ENCODE results near the gene TSPAN18.

The TSPAN18 gene

DNA sequence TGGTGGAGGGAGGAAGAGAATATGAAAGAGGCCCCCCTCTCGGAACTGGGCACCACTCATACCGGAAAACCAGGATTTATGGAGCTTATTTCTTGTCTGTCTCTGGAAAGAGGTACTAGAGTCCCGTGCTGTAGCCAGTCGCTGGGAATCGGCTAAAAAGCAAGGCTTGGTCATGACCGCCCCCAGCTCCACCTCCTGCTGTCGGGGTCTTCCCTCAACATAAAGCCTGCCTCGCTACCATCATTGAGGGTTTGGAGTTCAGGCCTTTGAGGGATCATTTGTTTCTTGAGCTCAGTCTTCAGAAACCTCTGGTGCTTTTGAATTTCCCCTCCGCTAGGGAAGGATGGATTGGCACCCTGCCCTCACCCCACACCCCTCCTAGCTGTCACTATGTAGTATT is 97.1 kb downstream of the TSPAN18 start:
- Mint-ChIP-seq H3K4me1 (ENCODE audit: low read depth) (no peaks in the 10 kb centered on the region), H3K27ac (no peak overlapping the region), H3K4me3 (no peak overlapping the region), H3K27me3 (ENCODE audit: low read depth) (no peaks in the 10 kb centered on the region), H3K36me3 (ENCODE audit: low read depth) (no peaks in the 10 kb centered on the region), H3K9me3 (no peaks in the 10 kb centered on the region)
- no peak for DNase-seq (ENCODE audit: low spot score)

DNA sequence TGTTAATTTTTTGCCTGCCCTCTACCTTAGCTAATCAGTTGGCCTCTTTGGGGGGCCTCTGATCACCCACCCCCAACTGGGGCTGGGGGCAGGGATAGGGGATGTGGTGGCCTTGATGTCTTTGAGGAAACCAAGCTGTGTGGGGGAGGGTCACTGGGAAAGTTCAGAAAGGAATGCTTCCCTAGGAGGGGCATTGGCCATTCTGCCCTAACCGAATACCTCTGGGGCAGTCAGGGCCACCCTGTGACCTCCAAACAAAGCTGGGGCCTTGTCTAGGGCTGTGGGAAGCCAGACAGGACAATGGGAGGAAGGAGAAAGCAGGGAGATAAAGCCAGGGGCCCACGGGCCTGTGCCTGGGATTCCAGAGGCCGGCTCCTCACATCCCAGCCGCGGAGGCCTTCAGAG is 97.5 kb downstream of the TSPAN18 start:
- H3K27ac Mint-ChIP-seq: no peak overlapping the region

DNA sequence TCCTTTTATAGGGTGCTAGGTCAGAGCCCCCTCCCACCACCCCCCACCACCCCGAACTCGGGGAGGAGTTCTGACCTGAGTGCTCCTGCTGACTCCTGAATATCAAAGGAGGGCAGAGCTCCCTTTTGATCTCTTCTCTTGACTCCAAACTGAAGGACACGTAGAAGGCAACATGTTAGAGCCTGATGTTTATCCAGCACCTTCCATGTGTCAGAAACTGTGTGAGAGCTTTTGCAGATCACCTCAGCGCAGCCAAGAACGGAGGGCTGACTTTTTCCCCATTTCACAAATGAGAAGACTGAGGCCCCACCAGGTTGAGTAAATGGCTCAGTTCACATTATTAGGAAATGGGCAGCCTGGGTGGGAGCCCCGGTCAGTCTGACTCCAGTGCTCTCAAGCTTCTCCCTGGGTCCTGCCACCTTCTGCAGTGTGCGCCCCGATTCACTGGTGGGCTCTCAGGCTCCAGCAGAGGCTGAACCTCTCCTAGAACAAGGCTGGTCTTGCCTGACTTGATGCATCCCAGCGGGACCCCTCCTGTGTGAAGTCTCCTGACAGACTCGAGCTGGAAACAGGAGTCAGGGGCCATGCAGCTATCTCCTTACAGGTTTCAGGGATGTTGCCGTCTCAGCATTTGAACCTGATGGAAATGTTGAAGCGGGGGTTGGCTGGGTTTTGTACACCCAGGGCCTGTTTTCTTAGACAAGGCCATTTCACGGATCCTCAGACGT is 98.5 kb downstream of the TSPAN18 start:
- Mint-ChIP-seq H3K9me3 (no peaks in the 10 kb centered on the region), H3K36me3 (ENCODE audit: low read depth) (no peaks in the 10 kb centered on the region), H3K27ac (no peak overlapping the region), H3K4me3 (no peak overlapping the region), H3K27me3 (ENCODE audit: low read depth) (no peaks in the 10 kb centered on the region), H3K4me1 (ENCODE audit: low read depth) (no peaks in the 10 kb centered on the region)
- DNase-seq (ENCODE audit: low spot score): no peak

More for the DNA sequence above, 97.5 kb downstream of the TSPAN18 start:
- Mint-ChIP-seq H3K9me3 (no peaks in the 10 kb centered on the region), H3K27me3 (ENCODE audit: low read depth) (no peaks in the 10 kb centered on the region), H3K4me3 (no peak overlapping the region), H3K4me1 (ENCODE audit: low read depth) (no peaks in the 10 kb centered on the region), H3K36me3 (ENCODE audit: low read depth) (no peaks in the 10 kb centered on the region)
- no peak for DNase-seq (ENCODE audit: low spot score)

DNA sequence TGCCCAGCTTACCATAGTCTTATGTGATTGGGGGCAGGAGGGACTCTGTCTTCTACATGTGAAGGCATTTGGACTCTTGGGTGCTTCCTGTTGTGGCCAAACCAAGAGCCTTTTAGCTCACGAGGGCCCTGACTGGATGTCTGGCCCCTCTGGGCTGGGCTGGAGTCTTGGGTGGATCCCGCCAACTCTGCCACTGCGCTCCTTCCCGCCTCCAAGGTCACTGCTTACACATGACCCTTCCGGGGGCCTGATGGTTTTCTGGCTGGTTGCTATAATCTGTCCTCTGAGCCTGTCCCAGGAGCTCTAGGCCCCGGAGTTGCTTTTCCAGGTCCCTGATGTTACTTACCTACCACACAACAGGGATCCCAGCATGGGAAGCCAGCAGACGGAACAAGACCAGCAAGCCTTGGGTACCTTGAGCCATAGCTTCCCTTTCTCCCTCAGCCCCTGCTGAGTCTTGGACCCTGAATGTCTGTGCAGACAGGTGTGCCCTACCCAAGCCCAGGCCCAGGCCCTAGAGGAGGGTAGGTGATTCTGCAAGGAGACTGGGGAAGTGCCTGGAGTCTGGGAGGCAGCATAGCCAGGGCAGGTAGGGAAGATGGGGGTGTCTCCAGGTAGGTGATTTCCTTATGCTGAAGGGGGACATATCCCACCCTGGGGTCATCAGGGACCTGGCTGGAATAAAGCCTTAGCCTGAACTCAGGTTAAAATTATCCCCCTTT is 100.3 kb downstream of the TSPAN18 start:
- Mint-ChIP-seq H3K4me3 (no peak overlapping the region), H3K27me3 (ENCODE audit: low read depth) (no peaks in the 10 kb centered on the region), H3K4me1 (ENCODE audit: low read depth) (no peaks in the 10 kb centered on the region), H3K9me3 (no peaks in the 10 kb centered on the region), H3K36me3 (ENCODE audit: low read depth) (no peaks in the 10 kb centered on the region), H3K27ac (no peak overlapping the region)
- DNase-seq (ENCODE audit: low spot score): no peak

DNA sequence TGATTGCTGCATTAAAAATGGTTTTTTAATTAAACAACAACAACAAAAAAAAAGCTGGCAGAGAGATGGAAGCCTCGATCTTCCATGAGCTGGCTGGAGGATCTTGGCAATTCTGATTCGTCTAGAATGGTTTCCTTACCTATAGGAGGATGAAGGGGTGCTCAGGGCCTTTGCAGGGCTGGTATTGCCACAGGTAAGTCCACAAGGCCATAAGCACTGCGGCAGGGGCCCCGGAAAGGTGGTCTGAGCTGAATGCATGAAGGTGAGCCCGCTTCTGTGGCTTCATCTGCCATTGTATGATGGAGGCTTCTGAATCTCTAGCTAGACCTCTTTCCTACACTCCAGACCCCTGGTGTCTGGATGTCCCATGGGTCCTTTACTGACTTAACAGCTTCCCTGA is 101.5 kb downstream of the TSPAN18 start:
- no peak overlapping the region for H3K4me3 Mint-ChIP-seq
- H3K27me3 Mint-ChIP-seq (ENCODE audit: low read depth): peaks cover 4% of the 10 kb centered on the region
- H3K36me3 Mint-ChIP-seq (ENCODE audit: low read depth): no peaks in the 10 kb centered on the region
- no peaks in the 10 kb centered on the region for H3K4me1 Mint-ChIP-seq (ENCODE audit: low read depth)
- no peak overlapping the region for H3K27ac Mint-ChIP-seq
- no peak for DNase-seq (ENCODE audit: low spot score)
- no peaks in the 10 kb centered on the region for H3K9me3 Mint-ChIP-seq

DNA sequence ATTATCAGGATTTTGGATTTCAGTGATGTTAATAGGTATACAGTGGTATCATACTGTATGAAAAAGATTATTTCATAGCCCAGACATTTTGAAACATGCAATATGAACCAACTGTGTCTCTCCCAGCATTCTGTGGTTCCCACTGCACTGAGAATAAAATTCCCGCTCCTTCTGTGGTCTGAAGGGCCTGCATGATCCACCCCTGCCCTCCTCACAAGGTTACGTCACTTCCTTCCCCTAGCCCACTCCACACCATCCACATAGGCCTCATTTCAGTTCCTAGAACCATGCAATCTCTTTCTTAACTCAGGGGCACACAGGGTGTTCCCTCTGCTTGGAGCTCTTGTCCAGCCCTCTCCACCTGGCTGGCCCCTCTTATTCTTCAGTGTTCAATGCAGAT is 103.1 kb downstream of the TSPAN18 start:
- no peaks in the 10 kb centered on the region for H3K36me3 Mint-ChIP-seq (ENCODE audit: low read depth)
- H3K4me1 Mint-ChIP-seq (ENCODE audit: low read depth): no peaks in the 10 kb centered on the region
- H3K9me3 Mint-ChIP-seq: no peaks in the 10 kb centered on the region
- peaks cover 7% of the 10 kb centered on the region for H3K27me3 Mint-ChIP-seq (ENCODE audit: low read depth)
- no peak for DNase-seq (ENCODE audit: low spot score)
- no peak overlapping the region for H3K4me3 Mint-ChIP-seq
- H3K27ac Mint-ChIP-seq: no peak overlapping the region

DNA sequence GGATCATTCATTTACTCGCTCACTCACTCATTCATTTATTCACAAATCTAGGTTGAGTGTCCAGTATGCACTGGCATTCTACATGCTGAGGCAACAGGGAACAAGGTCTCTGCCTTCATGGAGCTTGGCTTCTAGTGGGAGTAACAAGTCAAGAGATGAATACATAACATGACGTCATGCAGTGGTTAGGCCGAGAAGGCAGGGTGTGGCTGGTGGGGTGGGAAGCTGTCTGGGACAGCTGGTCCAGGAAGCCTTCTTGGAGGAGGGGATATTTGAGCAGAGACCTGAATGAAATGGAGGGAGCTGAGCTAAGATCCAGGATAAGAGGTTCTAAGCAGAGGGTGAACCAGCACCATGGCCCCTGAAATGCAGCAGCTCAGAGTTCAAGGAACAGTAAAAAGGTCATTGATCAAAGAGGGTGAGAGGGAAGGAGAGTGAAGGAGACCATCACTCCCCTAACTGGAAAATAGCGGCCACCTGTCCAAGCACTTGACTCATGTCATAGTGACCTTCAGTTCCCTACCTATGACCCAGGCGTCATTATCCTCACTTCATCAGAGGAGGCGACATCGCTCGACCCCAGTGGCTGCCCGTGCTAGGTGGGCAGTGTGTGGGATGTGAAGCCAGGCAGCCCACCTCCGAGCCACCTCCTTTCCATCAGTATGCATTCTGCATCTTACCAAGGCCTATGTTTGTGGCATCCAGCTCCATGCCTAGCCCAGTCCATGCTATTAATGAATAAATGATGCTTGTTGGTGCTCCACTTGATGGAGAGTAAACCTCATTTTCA is 105.0 kb downstream of the TSPAN18 start:
- no peak for DNase-seq (ENCODE audit: low spot score)
- Mint-ChIP-seq H3K27ac (no peak overlapping the region), H3K27me3 (ENCODE audit: low read depth) (peaks cover 17% of the 10 kb centered on the region), H3K9me3 (no peaks in the 10 kb centered on the region), H3K4me1 (ENCODE audit: low read depth) (no peaks in the 10 kb centered on the region), H3K36me3 (ENCODE audit: low read depth) (no peaks in the 10 kb centered on the region), H3K4me3 (no peak overlapping the region)

DNA sequence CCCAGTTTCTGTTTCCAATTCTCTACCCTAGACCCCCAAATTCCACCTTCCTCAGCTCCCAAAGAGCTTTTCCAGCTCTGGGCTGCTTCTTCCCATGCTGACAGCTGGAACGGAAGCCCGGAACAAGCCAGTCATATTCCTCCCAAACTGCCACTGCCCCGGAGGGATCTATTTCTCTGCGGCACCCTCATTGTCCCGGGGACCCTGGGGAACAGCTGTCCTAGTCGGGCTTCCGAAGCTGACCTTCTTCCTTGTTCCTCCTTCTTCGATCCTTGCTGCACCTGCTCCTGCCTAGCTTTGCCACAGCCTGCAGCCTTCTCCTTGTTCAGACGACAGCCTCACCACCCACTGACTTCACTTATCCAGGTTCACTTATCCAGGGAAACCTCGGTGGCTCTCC is 105.7 kb downstream of the TSPAN18 start:
- H3K4me3 Mint-ChIP-seq: no peak overlapping the region
- H3K9me3 Mint-ChIP-seq: no peaks in the 10 kb centered on the region
- no peak for DNase-seq (ENCODE audit: low spot score)
- H3K27ac Mint-ChIP-seq: no peak overlapping the region
- no peaks in the 10 kb centered on the region for H3K36me3 Mint-ChIP-seq (ENCODE audit: low read depth)
- H3K4me1 Mint-ChIP-seq (ENCODE audit: low read depth): no peaks in the 10 kb centered on the region
- H3K27me3 Mint-ChIP-seq (ENCODE audit: low read depth): peaks cover 21% of the 10 kb centered on the region

DNA sequence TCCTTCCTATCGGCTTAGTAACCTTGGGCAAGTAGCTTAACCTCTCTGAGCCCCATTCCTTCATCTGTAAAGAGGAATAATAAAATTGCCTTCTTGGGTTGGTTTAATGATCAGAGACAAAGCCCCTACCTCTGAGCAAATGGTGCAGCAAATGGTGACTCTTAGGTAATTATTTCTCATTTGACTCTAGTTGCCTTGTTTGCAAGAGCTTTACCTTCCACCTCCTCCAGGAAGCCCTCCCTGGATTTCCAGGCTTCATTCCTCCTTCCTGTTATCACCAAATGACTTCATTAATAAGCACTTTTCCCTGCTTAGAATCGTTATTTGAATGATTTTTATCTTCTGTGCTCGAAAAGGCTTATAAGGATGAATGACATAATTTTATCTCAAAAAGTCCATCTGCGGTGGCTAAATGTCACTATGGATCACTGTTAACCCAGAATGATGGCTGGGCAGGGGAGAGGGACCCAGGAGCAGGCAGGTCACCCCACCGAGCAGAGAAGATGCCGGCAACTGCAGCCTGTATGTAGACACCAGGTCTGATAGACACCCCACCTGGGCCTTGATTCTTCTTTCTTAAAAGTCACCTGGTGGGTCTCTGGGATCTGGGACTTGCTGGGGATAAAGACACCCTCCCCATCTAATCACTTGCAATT is 106.6 kb downstream of the TSPAN18 start:
- no peak overlapping the region for H3K4me3 Mint-ChIP-seq
- DNase-seq (ENCODE audit: low spot score): no peak
- H3K27me3 Mint-ChIP-seq (ENCODE audit: low read depth): peaks cover 24% of the 10 kb centered on the region
- H3K4me1 Mint-ChIP-seq (ENCODE audit: low read depth): no peaks in the 10 kb centered on the region
- H3K36me3 Mint-ChIP-seq (ENCODE audit: low read depth): no peaks in the 10 kb centered on the region
- no peak overlapping the region for H3K27ac Mint-ChIP-seq
- H3K9me3 Mint-ChIP-seq: no peaks in the 10 kb centered on the region

DNA sequence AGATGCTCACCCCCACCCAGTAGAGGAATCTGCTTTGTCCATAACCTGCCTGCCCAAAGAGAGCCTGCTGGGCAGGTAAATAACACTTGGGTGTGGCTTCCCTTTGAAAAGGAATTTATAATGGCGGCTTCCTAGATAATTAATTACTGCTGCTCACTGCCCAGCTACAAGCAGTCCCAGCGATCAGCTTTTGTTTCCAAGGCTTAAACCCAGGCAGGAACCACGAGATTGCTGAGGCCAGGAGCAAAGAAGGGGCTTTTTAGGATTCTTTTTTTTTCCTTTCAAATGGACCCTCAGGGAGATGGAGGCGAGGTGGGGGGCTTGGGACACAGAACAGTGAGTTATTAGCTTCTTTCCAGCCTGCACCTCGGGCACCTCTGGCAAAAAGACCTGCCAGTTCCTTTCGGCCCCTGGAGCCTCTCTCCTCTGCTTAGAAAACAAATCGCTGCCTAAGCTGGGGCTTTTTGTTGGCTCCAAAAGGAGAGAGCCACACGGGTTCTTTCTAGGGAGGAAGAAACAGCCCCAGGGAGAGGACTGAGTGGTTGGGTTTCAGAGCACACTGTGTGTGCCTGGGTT is 107.2 kb downstream of the TSPAN18 start:
- Mint-ChIP-seq H3K9me3 (no peaks in the 10 kb centered on the region), H3K27me3 (ENCODE audit: low read depth) (peaks cover 24% of the 10 kb centered on the region), H3K27ac (no peak overlapping the region), H3K36me3 (ENCODE audit: low read depth) (no peaks in the 10 kb centered on the region), H3K4me3 (no peak overlapping the region), H3K4me1 (ENCODE audit: low read depth) (no peaks in the 10 kb centered on the region)
- no peak for DNase-seq (ENCODE audit: low spot score)

DNA sequence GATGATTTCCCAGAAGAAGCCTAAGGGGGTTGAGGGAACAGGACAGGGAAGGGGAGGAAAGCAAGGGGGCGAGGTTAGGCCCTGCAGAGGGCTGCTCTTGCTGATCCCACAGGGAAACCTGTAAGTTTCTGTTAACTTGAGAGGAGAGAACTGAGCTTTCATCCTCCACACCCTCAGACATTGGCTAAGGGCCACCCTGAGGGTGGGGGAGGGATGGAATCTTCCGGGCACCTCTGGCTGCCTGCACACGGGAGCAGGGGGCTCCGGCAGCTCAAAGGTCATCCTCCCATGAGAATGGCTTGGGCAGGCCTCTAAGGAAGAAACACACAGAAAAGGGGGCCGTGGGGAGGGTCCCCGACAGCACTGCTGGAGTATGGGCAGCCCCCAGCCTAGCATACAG is 108.1 kb downstream of the TSPAN18 start:
- Mint-ChIP-seq H3K9me3 (no peaks in the 10 kb centered on the region), H3K4me3 (no peak overlapping the region), H3K27ac (no peak overlapping the region), H3K4me1 (ENCODE audit: low read depth) (no peaks in the 10 kb centered on the region), H3K27me3 (ENCODE audit: low read depth) (peaks cover 24% of the 10 kb centered on the region), H3K36me3 (ENCODE audit: low read depth) (no peaks in the 10 kb centered on the region)
- no peak for DNase-seq (ENCODE audit: low spot score)

DNA sequence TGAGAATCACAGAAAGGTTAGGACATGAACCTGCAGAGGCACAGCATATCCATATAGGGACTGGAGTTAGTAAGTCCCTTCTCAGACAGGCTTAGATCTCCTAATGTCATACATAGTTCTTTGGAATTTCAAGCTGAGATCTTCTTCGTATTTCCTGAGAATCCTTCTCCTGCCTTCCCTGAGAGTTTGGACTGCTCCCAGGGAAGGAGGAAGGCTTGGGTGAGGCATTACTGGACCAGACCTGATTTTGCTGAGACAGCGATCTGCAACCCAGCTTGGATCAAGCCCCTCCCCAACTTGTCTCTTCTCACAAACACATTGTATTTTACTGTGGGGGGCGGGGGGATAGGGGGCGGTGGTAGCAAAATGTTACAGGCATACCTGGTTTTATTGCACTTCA is 108.5 kb downstream of the TSPAN18 start:
- no peaks in the 10 kb centered on the region for H3K4me1 Mint-ChIP-seq (ENCODE audit: low read depth)
- H3K36me3 Mint-ChIP-seq (ENCODE audit: low read depth): no peaks in the 10 kb centered on the region
- no peaks in the 10 kb centered on the region for H3K9me3 Mint-ChIP-seq
- H3K27ac Mint-ChIP-seq: no peak overlapping the region
- peaks cover 24% of the 10 kb centered on the region for H3K27me3 Mint-ChIP-seq (ENCODE audit: low read depth)
- H3K4me3 Mint-ChIP-seq: no peak overlapping the region
- DNase-seq (ENCODE audit: low spot score): no peak

DNA sequence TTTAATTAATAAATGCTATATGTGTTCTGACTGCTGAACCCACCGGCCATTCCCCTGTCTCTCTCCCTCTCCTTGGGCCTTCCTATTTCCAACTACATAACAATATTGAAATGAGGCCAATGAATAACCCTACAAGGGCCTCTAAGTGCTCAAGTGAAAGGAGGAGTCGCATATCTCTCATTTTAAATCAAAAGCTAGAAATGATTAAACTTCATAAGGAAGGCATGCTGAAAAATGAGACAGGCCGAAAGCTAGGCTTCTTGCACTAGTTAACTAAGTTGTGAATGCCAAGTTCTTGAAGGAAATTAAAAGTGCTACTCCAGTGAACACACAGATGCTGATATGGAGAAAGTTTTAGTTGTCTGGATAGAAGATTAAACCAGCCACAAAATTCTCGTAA is 109.2 kb downstream of the TSPAN18 start:
- Mint-ChIP-seq H3K4me3 (no peak overlapping the region), H3K4me1 (ENCODE audit: low read depth) (no peaks in the 10 kb centered on the region), H3K36me3 (ENCODE audit: low read depth) (no peaks in the 10 kb centered on the region), H3K9me3 (no peaks in the 10 kb centered on the region), H3K27me3 (ENCODE audit: low read depth) (peaks cover 24% of the 10 kb centered on the region), H3K27ac (no peak overlapping the region)
- DNase-seq (ENCODE audit: low spot score): no peak

All from T-helper 2 cell treated with Interferon-gamma antibody and Interleukin-4, amounts not matched to agents 5 μg/mL and 100 μg/mL, for 36 hours (primary cell).